Panc1 (cell line): Measurements from ENCODE around the gene SSH2.
"Not testable (repeated sequence)": the region's sequence is repeated elsewhere in the genome, so short reads cannot be mapped to it uniquely, and the experiment has no call there.

Experiments
- CTCF ChIP-seq: fragments of 450-650 bp; IDR thresholded peaks from 2 replicates; pipeline ENCODE4 v1.5.1; 2017; ENCODE audit warnings: mild to moderate bottlenecking
- POLR2AphosphoS5 ChIP-seq: IDR thresholded peaks from 2 replicates; pipeline ENCODE4 v1.6.1; 2012; ENCODE audit warnings: mild to moderate bottlenecking, low read depth, low read length, moderate library complexity
- SIN3A ChIP-seq: IDR thresholded peaks from 2 replicates; pipeline ENCODE4 v1.6.1; 2012; ENCODE audit warnings: low read depth, mild to moderate bottlenecking, low read length, moderate library complexity, borderline replicate concordance; ENCODE audit not compliant: insufficient read depth
- TCF7L2 ChIP-seq: IDR thresholded peaks from 2 replicates; pipeline ENCODE4 v1.6.1; 2011; ENCODE audit warnings: mild to moderate bottlenecking, low read depth, low read length, inconsistent platforms

- TF ChIP-seq CTCF, SIN3A, POLR2AphosphoS5, TCF7L2: not testable (repeated sequence)
These were observed 27.5 kb upstream of the SSH2 start for GRCh38 chr17:29957488-29957887.
